Uterus (tissue), 4 donors: ENCODE results near the gene HDAC4. TPM values are rescaled to one million over a fixed set of nuclear protein-coding genes. Genes with fewer than 3 reads are reported as not detected.
A peak's percentile ranks its signal among the peaks of the same experiment; 100 is the strongest.

Experiments used
- DNase-seq, 2 donors: peaks; one replicate each; pipeline ENCODE4 v3.0.0-alpha.2; 2019 to 2020
- H3K27ac ChIP-seq, 2 donors: fragments of 200-600 bp; sonication (generic); 1 replicate in 1 of 2; 2 replicates in 1 of 2; pipeline ENCODE4 v1.5.1; 2016 to 2018
- H3K27me3 ChIP-seq, 2 donors: fragments of 200-600 bp; sonication (generic); one replicate each; pipeline ENCODE4 v1.5.1; 2018 to 2019; ENCODE audit warnings: control low read depth in 1 of 2
- H3K36me3 ChIP-seq, 2 donors: fragments of 200-600 bp; sonication (generic); one replicate each; pipeline ENCODE4 v1.5.1; 2019; ENCODE audit warnings: control low read depth in 1 of 2
- H3K4me1 ChIP-seq, 2 donors: fragments of 200-600 bp; sonication (generic); one replicate each; pipeline ENCODE4 v1.5.1; 2018 to 2019; ENCODE audit warnings: control low read depth in 1 of 2
- H3K4me3 ChIP-seq, 2 donors: fragments of 200-600 bp; sonication (generic); 1 replicate in 1 of 2; 2 replicates in 1 of 2; pipeline ENCODE4 v1.5.1; 2018 to 2019; ENCODE audit warnings: mild to moderate bottlenecking in 1 of 2
- H3K9me3 ChIP-seq, 2 donors: fragments of 200-600 bp; sonication (generic); one replicate each; pipeline ENCODE4 v1.5.1; 2019; ENCODE audit warnings: control low read depth in 1 of 2
- CTCF ChIP-seq, 4 experiments: fragments of 200-600 bp in 2 of 4; fragments of 450-650 bp in 2 of 4; sonication (generic) in 2 of 4; IDR thresholded peaks; one replicate each; pipeline ENCODE4 v1.5.1; 2016 to 2019; ENCODE audit warnings: antibody characterized with exemption in 4 of 4, mild to moderate bottlenecking in 2 of 4, moderate library complexity in 1 of 4
- POLR2A ChIP-seq, 2 donors: fragments of 450-650 bp; IDR thresholded peaks; one replicate each; pipeline ENCODE4 v1.6.1; 2016; ENCODE audit warnings: antibody characterized with exemption in 2 of 2, mild to moderate bottlenecking in 1 of 2, moderate library complexity in 1 of 2
- intact Hi-C: fragments of 100-400 bp; cut with DNase I; formaldehyde crosslinking; loops from one replicate; pipeline ENCODE4 v1.15.1; 2023; ENCODE audit warnings: low total_unique reads
- total RNA-seq, 4 donors: library from RNA; depleted of rRNA in 3 of 4; stranded (reverse); fragments of >200 nt in 3 of 4; gene quantifications; one replicate each; pipeline versions ENCODE4 v1.1.0 to v1.2.4, GENCODE V29; 2014 to 2023
- donor health status: DM: yes; HTN: yes; CAD: no.

HDAC4 gene
- total RNA-seq, 4 donors from 2014 or later = 42.1 to 91.5 (median 73.4) TPM

GRCh38 chr2:239274391-239275043 lies 126.3 kb downstream of the HDAC4 start:
- H3K9me3 ChIP-seq = no peaks in the 10 kb centered on the region
- peak overlapping the region; percentile 70 to 72 for H3K27ac ChIP-seq
- DNase-seq = peak; percentile 53 to 55
- no peaks in the 10 kb centered on the region for H3K4me1 ChIP-seq
- intact Hi-C loops = no loop called here
- H3K27me3 ChIP-seq = no peaks in the 10 kb centered on the region
- no peaks in the 10 kb centered on the region for H3K36me3 ChIP-seq
- TF ChIP-seq POLR2A (IDR thresholded peaks at IDR 0.05) = no peak
- no peak for TF ChIP-seq CTCF (IDR thresholded peaks at IDR 0.05)
- peak overlapping the region in 1 of 2 donors; percentile 13 for H3K4me3 ChIP-seq

- Histone ChIP-seq H3K4me3 (no peak overlapping the region), H3K27ac (peak overlapping the region; percentile 70 to 72), H3K36me3 (no peaks in the 10 kb centered on the region), H3K4me1 (no peaks in the 10 kb centered on the region), H3K27me3 (no peaks in the 10 kb centered on the region), H3K9me3 (no peaks in the 10 kb centered on the region)
- TF ChIP-seq CTCF (IDR thresholded peaks at IDR 0.05) = no peak
- TF ChIP-seq POLR2A (IDR thresholded peaks at IDR 0.05) = no peak
- DNase-seq = peak; percentile 13 to 17
- intact Hi-C loops = no loop called here
Measured at GRCh38 chr2:239273280-239274234, 127.3 kb downstream of the HDAC4 start.

GRCh38 chr2:239272626-239273025 lies 128.2 kb downstream of the HDAC4 start:
- H3K9me3 ChIP-seq = no peaks in the 10 kb centered on the region
- no peak overlapping the region for H3K27ac ChIP-seq
- no peak for TF ChIP-seq POLR2A (IDR thresholded peaks at IDR 0.05)
- TF ChIP-seq CTCF (IDR thresholded peaks at IDR 0.05) = no peak
- peaks cover 0 to 4% of the 10 kb centered on the region in 2 donors for H3K4me1 ChIP-seq
- H3K27me3 ChIP-seq = no peaks in the 10 kb centered on the region
- H3K36me3 ChIP-seq = no peaks in the 10 kb centered on the region
- DNase-seq = peak in 1 of 2 donors; percentile 8
- intact Hi-C loops = no loop called here
- no peak overlapping the region for H3K4me3 ChIP-seq

GRCh38 chr2:239271882-239272281 lies 128.9 kb downstream of the HDAC4 start:
- no peak for TF ChIP-seq CTCF (IDR thresholded peaks at IDR 0.05)
- TF ChIP-seq POLR2A (IDR thresholded peaks at IDR 0.05) = no peak
- Histone ChIP-seq H3K27ac (peak overlapping the region in 1 of 2 donors; percentile 9), H3K4me1 (peaks cover 0 to 8% of the 10 kb centered on the region in 2 donors), H3K4me3 (no peak overlapping the region), H3K36me3 (no peaks in the 10 kb centered on the region), H3K9me3 (no peaks in the 10 kb centered on the region), H3K27me3 (no peaks in the 10 kb centered on the region)
- DNase-seq = peak; percentile 15
- intact Hi-C loops = no loop called here

- Histone ChIP-seq H3K9me3 (no peaks in the 10 kb centered on the region), H3K4me1 (peaks cover 0 to 8% of the 10 kb centered on the region in 2 donors), H3K36me3 (no peaks in the 10 kb centered on the region), H3K27ac (peak overlapping the region in 1 of 2 donors; percentile 9), H3K4me3 (no peak overlapping the region), H3K27me3 (no peaks in the 10 kb centered on the region)
- DNase-seq = peak in 1 of 2 donors; percentile 11
- TF ChIP-seq POLR2A (IDR thresholded peaks at IDR 0.05) (no peak), CTCF (IDR thresholded peaks at IDR 0.05) (no peak)
- intact Hi-C loops = no loop called here
Measured at GRCh38 chr2:239271471-239271870, 129.3 kb downstream of the HDAC4 start.
